NCI-H526 treated with DMSO at 0.1 percent for 48 hours (cell line): ENCODE measurements around the gene NEDD4L.
"Not testable (repeated sequence)": the region's sequence is repeated elsewhere in the genome, so short reads cannot be mapped to it uniquely, and the experiment has no call there.

Experiments
- DNase-seq: peaks from one replicate; lab custom pipeline; 2025; lab: John Stamatoyannopoulos, UW

NEDD4L gene

DNA sequence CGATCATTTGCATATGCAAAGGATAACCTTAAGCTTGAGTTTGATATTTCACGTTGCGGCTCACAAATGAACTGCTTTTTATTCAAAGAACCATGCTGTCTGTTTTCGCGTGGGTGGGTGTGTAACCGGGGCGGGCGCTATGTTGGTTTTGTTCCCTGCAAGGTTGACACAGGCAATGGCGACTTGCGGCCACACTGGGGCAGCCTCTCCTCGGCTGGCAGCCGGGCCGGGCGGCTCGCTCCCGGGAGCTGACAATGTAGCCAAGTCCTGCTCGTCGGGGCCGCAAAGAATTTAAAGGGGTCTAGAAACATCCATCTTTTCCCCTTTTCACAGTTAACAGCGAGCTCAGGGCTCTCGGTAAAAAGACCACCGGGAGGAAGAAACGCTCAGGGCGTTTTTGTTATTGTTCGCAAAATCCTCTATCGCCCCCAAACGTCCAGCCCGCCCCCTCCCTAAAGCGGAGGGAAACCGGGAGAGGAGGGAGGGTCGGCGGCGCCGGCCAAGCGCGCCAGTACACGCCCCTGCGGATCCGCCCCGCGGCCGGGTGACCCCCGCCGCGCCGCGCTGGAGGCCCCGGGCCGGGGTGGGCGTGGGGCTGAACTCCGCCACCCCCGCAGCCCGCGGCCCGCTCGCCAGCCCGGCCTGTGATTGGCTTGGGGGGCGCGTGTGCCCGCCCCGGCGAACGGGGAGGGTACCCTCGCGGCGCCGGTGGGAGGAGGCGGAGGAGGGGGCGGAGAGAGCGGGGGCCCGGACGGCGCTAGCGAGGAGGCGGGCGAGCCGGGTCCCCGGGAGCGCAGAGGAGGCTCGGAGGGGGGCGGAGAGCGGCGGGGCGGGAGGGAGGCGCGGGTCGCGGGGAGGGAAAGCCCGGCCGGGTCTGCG is at the start of gene NEDD4L:
NEDD4L (plus strand) TSS at position 736 of the 879 bp plus-strand sequence. CDS start 435 bp downstream, outside the sequence.
- DNase-seq = peak; percentile 78

DNA sequence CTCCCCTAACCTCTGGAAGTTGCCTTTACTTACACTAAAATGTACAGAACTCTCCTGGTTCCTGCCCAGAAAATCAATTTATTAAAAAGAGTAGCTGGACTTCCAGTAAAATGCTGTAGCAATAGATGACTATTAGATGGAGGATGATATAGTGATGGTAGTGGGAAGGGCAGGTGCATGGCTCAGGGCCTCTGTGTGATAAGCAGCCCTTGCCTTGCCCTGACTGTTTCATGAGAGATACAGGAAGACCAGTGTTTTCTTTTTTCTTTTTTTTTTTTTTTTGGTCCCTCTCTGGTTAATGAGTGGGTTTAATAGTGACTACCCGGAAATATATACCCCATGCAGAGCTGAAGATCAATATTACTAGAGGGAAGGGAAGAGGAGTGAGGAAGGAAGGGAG is 48.7 kb upstream of the NEDD4L start:
- DNase-seq = no peak

DNA sequence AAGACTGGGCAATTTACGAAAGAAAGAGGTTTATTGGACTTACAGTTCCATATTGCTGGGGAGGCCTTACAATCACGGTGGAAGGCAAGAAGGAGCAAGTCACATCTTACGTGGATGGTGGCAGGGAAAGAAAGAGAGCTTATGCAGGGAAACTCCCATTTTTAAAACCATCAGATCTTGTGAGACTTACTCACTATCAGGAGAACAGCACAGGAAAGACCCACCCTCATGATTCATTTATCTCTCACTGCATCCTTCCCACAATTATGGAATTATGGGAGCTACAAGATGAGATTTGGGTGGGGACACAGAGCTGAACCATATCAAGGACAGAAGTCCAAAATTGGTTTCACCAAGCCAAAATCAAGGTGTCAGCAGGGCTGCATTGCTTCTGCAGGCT is 47.1 kb upstream of the NEDD4L start:
- DNase-seq = not testable (repeated sequence)

DNA sequence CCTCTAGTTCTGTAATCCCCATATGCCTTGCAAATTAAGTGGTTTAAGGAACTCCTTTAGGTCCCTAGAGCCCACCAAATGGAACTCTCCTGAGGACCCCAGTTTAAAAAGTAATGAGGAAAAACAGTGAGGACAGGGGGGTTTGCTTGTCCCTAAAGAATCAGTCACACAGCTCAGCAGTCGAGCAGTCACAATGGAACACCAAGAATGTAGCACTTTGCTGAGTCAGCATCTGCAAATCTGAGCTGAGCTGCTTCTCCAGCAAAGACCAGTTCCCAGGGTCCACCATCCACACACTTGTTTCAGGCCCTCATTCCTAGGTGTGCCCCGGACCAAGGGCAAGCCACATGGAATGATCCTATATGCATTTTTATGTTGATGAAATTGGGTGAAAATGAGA is 46.2 kb upstream of the NEDD4L start:
- no peak for DNase-seq

DNA sequence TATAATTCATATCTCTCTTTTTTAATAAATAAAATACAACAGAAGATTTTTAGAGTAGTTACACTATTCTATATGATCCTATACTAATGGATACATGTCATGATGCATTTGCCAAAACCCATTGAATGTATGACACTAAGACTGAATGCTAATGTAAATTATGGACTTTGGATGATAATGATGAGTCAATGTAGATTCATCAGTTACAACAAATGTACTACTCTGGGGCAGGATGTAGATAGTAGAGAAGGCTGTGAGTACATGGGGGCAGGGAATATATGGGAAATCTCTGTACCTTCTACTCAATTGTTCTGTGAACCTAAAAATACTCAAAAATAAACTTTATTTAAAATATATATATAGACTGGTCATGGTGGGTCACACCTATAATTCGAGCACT is 45.6 kb upstream of the NEDD4L start:
- no peak for DNase-seq

DNA sequence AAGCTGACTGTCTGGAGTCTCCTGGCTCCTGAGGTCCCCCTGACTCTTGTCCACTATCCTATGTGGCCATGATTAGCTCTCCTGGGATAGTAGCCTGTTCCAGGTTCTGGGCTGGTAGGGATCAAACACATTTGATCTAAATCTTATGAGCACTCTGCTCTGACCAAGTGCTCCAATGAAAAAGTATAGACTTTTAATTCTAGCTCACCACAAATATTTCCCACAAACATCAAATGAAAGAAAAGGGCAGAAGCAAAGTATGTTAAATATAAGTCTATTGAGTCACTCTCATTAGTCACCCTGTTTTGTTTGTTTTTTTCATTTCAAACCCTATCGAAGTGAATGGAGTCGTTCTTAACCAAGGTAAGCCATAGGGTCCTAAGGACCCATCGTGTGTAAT is 39.7 kb upstream of the NEDD4L start:
- no peak for DNase-seq

DNA sequence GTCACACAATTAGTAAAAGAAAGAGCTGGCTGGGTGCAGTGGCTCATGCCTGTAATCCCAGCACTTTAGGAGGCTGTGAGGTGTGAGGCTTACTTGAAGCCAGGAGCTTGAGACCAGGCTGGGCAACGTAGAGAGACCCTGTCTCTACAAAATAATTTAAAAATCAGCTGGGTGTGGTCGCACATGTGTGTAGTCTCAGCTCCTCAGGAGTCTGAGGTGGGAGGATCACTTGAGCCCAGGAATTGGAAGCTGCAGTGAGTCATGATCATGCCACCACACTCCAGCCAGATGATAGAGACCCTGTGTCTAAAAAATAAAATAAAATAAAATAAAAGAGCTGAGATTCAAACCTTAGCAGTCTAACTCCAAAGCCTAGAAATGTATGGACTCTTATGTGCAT is 39.0 kb upstream of the NEDD4L start:
- DNase-seq = no peak

DNA sequence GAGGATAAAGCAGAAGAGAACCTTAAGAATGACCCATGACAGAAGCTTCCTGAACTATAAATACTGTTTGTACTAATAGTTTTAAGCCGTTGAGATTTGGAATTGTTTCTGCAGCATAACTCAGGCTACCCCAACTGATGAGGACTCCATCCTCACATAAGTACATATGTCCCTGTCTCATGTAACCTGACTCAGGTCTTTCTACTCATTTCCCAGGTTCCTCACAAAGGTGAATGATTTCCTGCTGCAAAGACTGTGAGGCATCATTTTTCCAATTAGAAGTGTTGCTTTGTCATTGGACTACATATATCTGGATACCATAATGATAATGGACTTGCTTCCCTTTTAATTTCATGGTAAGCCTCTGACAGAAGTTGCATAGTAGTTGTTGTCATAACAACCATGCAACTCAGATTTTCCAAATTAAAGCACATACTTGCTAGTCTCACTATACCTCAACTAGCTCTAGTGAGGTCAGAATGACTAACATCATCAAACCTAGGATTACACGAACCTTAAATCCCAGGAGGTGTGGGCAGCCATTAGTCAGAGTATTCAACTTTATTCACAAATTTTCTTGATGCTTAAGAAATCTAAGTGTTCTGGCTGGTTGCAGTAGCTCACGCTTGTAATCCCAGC is 38.0 kb upstream of the NEDD4L start:
- no peak for DNase-seq

DNA sequence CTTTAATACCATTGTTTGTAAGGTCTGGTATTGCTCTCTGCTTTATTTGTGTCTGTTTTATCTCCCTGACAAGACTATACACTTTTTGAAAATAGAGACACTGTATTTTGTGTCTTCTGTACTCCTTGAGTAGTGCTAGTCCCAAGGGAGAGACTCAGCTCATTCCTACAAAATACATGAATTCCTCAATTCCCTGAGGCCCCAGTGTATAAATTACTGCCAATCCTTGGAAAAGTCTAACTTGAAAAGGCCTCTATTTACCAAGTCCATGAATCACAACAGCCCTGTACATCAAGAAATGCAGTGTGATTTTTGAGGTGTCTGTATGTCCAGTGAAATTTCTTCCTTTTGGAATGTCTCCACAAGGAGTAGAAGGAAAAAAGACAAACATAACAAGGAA is 34.9 kb upstream of the NEDD4L start:
- no peak for DNase-seq

DNA sequence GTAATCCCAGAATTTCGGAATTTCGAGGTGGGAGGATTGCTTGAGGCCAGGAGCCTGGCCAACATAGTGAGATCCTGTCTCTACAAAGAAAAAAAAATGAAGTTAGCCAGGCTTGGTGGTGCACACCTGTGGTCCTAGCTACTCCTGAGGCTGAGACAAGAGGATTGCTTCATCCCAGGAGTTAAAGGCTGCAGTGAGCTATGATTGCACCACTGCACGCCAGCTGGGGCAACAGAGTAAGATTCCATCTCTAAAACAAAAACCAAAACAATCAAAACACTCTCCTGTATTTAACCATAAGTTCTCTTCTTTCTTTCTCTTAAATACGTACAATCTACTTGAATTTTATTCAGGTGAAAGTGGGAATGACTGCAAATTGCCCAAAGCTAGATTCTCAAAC is 33.8 kb upstream of the NEDD4L start:
- no peak for DNase-seq

DNA sequence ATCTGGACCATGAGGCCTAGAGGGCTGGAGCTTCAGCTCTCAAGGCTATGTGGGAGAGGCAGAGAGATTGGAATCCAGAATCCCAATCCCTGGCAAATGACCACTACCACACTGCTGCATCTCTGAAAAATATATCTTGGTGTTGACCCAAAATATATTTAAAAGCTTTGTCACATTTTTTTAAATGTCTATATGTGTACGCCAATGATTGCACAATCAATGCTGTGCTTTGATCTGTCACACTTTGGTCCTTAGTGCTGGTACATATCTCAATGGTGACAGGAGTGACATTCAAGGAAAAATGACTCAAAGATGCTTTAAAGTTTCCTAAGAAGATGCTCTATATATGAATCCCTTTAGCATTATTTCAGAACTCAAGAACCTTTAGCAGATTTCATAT is 31.7 kb upstream of the NEDD4L start:
- no peak for DNase-seq

DNA sequence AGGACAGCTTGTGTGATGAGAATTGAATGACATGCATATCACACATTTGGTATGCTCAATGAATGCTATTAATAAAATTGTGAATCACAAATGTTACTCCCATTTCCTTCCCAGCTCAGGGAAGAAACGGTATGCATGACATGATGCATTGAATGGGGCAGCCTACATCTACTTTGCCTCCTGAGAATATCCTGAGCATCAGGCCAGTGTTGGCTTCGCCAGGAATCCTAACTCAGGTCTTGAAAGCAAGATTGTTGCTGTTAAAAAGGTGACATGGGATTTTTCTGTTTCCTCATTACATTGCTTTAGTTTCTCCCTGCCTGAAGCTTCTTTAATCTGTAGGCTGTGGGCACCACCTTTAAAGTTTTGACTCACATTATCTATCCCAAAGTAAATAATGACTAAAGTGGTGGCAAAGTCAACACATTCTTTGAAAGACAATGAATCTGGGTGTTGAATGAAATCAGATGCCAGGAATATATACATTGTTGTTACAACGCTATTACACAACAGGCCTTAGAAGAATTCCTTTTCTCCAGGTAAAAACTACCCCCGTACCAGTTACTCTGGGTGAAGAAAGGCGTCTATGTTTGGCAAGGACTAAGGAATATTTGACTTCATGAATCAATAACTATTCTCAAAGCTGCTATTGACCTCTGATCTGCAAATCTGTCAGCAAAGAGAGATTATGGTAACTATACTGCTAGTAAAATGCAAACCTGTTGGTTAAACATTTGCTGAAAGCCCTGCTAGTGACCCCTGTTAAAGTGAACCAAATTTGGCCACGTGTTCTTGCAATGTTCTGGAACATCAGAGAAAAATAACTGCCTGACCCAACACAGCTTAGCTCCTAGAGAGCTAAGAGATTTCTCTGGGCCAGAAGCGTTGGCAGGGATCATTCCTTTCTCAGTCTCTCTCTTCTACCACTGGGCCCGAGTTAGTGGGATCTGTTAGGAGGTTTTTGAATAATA is 30.5 kb upstream of the NEDD4L start:
- no peak for DNase-seq

DNA sequence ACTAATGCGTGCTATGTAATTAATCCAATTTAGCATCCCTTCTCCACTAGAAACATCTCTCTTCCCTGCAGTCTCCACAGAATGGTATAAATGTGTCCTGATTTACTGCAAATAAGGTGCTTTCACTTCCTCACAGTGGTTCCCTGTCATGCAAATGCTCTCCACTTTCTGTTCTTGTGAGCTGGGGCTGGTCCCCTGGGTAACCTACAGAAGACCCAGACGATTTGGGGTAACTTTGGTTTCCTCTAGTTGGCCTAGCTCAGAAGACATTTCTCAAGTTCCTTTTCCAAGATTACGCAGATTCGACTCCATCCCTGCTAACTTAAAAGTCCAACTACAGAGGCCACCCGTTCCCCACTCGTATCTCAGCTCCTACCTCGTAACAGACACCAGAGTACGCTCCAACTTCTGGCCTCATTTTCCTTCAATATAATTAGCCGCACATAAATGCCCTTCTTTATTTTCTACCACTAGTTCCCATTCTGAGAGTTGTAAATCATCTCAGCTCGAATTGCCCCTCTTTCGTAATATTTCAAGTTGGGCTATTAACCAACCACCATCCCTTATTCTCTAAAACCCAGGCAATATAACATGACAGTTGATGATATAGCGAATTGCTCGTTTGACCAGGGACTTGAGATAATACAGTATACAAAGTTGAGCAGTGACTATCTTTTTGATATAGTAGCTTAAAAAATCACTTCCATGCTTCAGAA is 28.8 kb upstream of the NEDD4L start:
- DNase-seq = no peak

DNA sequence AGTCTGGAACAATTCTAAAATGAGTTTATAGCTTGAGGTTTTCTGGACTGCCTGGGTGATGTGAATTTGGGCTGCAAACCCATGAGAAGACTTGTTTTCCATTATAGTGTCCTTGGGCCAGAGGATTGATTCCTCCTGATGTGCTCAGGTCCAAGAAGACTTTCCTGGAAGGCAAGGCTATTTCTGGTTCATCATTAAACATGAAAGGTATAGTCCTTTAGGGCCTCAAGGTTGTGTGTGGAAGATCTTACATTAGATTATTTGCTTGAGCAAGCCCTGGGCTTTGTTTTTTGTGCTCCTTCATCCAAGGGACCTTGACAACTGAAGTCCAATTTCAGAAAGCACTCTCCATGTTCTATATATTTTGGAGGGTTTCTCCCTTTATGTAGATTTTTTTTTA is 26.8 kb upstream of the NEDD4L start:
- DNase-seq = no peak

DNA sequence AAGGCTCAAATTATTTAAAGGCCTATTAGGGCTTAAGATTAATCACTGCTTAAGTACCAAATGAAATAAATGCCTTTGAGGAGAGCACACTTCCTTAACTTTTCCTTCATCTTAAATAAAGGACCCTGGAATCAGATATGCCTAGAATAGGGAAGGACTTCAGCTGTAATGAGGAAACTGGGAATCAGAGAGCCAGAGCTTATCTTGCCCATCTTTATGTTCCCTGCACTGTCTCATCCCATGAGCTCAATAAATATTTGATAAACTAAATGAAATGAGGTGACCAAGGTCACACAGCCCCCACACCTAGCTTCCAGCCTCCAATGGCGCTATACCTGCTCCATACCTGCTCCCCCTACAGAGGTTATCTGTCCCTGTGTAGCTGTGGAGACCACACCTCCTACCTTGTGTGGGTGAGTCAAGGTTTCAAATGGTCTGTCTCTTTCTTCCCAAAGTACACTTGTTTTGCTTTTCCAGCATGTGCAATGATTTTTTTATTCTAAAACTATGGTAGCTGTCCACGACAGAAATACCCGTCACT is 23.4 kb upstream of the NEDD4L start:
- no peak for DNase-seq

DNA sequence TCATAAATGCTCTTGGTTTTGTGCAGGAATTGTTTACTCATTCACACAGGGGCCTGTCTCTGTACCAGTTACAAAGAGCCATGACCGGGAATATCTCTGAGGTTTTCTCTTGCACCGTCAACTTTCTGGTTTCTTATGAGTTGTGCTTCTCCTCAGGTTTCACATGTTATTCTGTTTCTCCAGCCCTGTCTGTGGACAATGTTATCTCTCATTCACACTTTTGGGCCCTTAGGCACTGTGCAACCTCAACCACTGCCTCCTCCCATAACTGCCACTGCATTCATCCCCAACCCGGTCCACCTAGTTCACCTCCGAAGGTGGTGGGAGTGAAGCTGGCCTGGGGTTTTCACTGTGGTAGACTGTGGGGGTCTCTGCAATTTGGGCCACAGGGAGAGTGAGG is 22.5 kb upstream of the NEDD4L start:
- DNase-seq = no peak

DNA sequence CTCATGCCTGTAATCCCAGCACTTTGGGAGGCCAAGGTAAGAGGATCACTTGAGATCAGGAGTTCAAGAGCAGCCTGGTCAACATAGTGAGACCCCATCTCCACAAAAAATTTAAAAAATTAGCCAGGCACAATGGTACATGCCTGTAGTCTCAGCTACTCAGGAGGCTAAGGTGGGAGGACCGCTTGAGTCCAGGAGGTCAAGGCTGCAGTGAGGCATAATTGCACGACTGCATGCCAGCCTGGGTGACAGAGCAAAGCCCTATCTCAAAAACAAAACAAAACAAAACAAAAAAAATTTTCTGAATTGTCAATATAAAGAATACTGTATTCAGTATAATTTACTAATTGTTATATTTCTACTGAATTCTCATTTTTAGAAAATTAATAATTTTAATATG is 20.9 kb upstream of the NEDD4L start:
- no peak for DNase-seq

DNA sequence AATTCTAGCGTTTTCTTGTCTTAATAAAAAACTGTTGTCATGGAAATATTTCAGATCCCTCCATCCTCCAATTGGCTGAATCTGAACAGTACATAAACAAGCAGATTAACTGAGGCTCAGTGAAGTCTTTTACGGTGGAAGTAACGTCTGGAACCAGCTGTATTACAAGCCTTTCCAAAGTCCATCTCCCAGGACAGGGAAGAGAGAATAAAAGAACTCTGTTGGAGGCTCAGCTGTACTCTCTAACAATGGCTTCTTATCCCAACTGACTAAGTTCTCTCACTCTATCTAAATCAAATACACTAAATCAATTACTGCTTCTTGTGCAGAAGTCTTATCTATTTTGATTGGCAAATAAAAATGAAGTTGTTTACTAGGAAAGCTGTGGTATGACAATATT is 19.9 kb upstream of the NEDD4L start:
- DNase-seq = no peak

DNA sequence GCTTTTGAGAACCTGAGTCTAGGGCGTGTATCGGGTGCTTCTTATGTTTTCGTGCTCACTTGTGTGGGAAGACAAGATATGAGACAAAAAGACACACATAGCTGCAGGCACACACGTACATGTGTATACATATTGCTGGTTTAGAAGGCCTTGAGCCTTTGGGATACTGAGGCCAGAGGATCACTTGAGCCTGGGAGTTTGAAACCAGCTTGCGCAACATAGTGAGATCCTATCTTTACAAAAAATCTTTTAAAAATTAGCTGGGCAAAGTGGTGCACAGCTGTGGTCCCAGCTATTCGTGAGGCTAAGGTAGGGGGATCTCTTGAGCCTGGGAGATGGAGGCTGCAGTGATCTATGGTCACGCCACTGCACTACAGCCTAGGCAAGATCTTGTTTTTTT is 18.8 kb upstream of the NEDD4L start:
- no peak for DNase-seq

DNA sequence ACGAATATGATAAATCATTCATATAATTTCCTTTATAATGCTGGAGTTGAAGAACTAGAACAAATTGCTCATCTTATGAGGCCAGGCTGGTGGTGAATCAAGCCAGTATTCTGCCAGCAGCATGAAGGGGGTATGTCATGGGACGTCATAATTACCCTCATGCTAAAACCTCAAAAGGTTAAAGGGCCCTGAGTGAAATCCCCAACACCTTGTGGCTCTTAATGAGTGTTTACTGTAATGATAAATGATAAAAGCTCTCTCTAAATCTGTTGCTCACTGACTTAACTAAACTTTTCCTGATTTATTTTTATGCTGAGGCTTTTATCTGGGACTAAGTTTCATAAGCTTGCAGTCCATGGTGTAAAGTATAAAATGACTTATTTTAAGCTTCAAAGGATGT is 18.3 kb upstream of the NEDD4L start:
- DNase-seq = no peak

DNA sequence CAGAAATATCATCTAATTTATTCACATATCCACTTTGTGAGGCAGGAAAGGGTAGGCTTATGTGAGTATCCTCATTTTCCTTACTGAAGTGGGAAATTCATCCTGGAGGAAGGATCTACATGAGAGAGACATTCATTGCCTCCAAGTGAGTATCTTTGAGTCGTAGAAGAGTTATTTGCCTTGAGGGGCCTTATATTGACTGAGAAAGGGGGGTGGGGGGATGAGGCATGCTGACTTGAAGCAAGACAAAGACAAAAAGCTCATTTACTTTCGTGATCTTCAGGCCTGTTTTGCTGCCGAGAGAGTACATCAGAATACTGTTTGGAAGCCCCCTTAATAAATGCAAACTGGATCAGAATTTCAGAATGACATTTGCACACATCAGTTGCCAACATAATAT is 17.6 kb upstream of the NEDD4L start:
- no peak for DNase-seq

DNA sequence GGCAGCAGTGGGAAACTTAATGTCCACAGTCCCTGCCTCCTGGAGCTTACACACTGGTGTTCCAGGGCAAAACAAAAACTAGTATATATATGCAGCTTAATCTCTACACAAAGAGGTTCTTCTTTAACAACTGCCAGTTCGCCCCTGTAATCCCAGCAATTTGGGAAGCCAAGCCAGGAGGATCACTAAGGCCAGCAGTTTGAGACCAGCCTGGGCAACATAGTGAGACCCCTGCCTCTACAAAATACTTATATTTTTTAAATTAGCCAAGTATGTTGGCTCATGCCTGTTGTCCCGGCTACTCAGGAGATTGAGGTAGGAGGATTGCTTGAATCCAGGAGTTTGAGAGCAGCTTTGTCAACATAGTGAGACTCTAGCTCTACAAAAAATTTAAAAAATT is 17.2 kb upstream of the NEDD4L start:
- DNase-seq = no peak
